Measurements from ENCODE around the gene CELA2A. TPM values are rescaled to one million over a fixed set of nuclear protein-coding genes. Genes with fewer than 3 reads are reported as not detected.

Gene CELA2A
- not detected in 5 replicates for total RNA-seq (2022; extraction: Qiagen RNA extraction; ENCODE audit: low read depth)

DNA sequence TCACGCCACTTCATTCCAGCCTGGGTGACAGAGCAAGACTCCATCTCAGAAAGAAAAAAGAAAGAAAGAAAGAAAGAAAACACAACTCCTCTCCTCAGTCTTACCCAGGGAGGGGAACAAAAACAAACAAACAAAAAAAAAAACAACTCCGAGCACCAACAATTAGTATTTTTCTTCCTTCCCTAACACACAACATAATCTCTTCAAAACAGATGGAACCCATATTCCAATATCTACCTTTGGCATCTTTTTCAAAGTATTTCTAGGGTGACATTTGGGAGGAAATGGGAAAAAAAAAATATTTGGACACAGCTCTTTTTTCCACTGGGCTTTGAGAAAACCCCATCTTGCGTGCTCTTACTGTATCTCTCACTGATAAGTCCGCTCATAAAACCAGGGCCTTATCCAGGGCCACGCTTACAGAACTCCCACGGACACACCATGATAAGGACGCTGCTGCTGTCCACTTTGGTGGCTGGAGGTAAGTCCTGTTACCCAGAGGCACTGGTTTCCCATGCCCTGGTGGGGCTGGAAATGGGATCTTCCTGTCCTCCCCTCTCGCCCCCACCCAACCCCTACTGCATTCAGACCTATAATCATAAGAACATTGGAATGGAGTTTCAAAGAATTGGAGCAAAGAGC, at the start of gene CELA2A:
CELA2A (plus strand) TSS at position 420 of the 642 bp plus-strand sequence; CDS start at position 442, 22 bp downstream.

DNA sequence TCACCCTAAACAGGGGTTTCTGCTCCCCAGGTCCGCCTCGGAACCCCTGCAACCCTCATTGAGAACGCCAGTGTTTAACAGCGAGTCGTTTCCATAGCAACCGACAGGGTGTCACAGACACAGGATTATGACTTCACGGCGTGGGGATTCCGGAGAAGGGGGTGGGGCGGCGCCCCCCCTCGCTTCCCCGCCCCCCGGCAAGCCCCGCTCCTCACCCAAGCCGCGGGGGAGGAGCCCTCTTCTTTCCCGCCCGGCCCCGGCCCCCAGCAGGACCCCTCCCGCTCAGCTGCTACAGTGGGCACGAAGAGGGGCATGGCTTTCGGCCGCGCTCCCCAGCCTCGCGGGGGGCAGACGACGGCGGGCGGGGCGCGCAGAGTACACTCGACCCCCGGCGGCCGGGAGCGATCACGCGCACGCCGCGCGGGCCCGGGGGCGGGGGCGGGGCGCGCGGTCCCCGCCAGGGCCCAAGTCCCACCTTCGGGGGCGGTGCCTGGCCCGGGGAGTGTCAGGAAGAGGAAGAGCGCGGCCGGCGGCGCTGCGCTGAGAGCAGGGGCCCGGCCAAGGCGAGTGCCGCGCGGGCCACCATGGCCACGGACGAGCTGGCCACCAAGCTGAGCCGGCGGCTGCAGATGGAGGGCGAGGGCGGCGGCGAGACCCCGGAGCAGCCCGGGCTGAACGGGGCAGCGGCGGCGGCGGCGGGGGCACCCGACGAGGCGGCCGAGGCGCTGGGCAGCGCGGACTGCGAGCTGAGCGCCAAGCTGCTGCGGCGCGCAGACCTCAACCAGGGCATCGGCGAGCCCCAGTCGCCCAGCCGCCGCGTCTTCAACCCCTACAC, 46.9 kb upstream of the CELA2A start, which contains the start of gene EFHD2:
EFHD2 (plus strand) TSS at position 501 of the 835 bp plus-strand sequence; CDS start at position 585, 84 bp downstream.

DNA sequence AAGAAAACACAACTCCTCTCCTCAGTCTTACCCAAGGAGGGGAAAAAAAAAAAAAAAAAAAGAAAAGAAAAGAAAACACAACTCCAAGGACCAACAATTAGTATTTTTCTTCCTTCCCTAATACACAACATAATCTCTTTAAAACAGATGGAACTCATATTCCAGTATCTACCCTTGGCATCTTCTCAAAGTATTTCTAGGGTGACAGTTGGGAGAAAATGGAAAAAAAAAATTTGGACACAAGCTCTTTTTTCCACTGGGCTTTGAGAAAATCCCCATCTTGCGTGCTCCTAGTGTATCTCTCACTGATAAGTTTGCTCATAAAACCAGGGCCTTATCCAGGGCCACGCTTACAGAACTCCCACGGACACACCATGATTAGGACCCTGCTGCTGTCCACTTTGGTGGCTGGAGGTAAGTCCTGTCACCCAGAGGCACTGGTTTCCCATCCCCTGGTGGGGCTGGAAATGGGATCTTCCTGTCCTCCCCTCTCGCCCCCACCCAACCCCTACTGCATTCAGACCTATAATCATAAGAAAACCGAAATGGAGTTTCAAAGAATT, 19.3 kb downstream of the CELA2A start, which contains the start of gene CELA2B:
CELA2B (plus strand) TSS at position 353 of the 563 bp plus-strand sequence; CDS start at position 375, 22 bp downstream.

Other genes with a start within 250 kb of the CELA2A start
- 0.66 to 1.6 TPM (median 0.86 TPM) in 5 replicates for gene FHAD1, start 209.5 kb upstream of the CELA2A start, total RNA-seq (2022; extraction: Qiagen RNA extraction; ENCODE audit: low read depth)
- 143 to 291 TPM (median 261 TPM) in 5 replicates for gene EFHD2, start 46.8 kb upstream of the CELA2A start, total RNA-seq (2022; extraction: Qiagen RNA extraction; ENCODE audit: low read depth)
- gene CTRC, start 18.3 kb upstream of the CELA2A start, total RNA-seq (2022; extraction: Qiagen RNA extraction; ENCODE audit: low read depth), result 0.67 to 1.8 TPM (median 0.94 TPM) in 5 replicates
- not detected in 5 replicates for gene CELA2B, start 19.4 kb downstream of the CELA2A start, total RNA-seq (2022; extraction: Qiagen RNA extraction; ENCODE audit: low read depth)
- 4.1 to 6.9 TPM (median 6.1 TPM) in 5 replicates for gene CASP9, start 67.5 kb downstream of the CELA2A start, total RNA-seq (2022; extraction: Qiagen RNA extraction; ENCODE audit: low read depth)
- 3.9 to 5.6 TPM (median 4.0 TPM) in 5 replicates for gene DNAJC16, start 70.1 kb downstream of the CELA2A start, total RNA-seq (2022; extraction: Qiagen RNA extraction; ENCODE audit: low read depth)
- 4.5 to 8.1 TPM (median 7.6 TPM) in 5 replicates for gene AGMAT, start 128.3 kb downstream of the CELA2A start, total RNA-seq (2022; extraction: Qiagen RNA extraction; ENCODE audit: low read depth)
- 6.5 to 10.5 TPM (median 8.6 TPM) in 5 replicates for gene DDI2, start 160.7 kb downstream of the CELA2A start, total RNA-seq (2022; extraction: Qiagen RNA extraction; ENCODE audit: low read depth)
- 16.2 to 30.5 TPM (median 26.7 TPM) in 5 replicates for gene PLEKHM2, start 227.6 kb downstream of the CELA2A start, total RNA-seq (2022; extraction: Qiagen RNA extraction; ENCODE audit: low read depth)

Data from A549 treated with ZK216348 at 1 μM for 4 hours (cell line).